ENCODE results near the gene HOXB13. TPM values are rescaled to one million over a fixed set of nuclear protein-coding genes. Genes with fewer than 3 reads are reported as not detected.

Gene HOXB13
- total RNA-seq (2014; rRNA removed; shearing (Covaris generic)) (not detected in 2 replicates), total RNA-seq (2022) (not detected in 2 replicates), Bru-seq, nascent RNA (not detected), BruChase-seq, experiment 1, labeled RNA remaining after a 6-hour chase (not detected), BruChase-seq, experiment 2, labeled RNA remaining after a 2-hour chase (not detected)
- long read RNA-seq, result 0 reads

DNA sequence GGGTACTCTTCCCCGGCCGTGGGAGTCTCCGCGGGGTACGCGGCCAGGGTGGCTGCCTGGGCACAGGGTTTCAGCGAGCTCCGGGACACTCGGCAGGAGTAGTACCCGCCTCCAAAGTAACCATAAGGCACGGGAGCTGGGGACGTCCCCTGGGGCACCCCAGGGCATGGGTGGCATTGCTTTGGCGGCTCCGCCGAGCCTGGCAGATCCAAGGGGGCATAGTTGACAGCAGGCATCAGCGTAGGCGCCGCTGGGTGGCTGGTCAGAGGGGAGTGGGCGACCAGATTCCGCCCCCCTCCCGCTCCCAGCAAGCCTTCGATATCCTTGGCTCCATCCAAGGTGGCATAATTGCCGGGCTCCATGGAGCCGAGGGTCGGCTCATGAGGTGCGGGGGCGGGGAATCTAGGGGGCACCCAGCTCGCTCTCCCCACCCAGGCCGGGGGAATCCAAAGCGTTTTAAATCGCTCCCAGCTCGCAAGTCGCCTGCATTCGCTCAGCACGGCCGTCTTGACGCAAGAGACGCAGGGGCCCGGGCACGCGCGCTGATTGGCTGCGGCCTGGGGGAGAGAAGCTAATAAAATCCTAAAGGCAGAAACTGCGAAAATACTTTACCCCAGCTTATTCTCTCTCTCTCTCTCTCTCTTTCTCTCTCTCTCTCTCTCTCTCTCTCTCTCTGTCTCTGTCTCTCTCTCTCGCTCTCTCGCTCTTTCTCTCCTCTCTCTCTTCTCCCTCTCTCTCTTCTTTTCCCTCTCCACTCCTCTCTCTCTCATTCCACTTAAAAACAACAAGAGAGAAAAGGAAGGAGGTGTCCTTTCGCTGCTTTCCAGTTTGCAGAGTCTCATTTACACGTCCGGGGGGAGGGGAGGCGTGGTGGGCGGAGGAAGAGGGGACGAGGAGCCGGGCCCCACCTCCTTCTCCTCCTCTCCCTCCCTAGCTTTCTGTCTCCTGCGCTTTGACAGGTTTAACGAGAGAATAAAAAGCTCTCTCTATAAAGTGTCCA, at the start of gene HOXB13:
Gene HOXB13, minus strand, starts transcription at position 519 of the 1,000 bp plus-strand sequence. Its CDS starts 157 bp downstream, at position 362.
- no peak for DNase-seq (ENCODE audit: low spot score)
- Histone ChIP-seq H3K9me2 (ENCODE audit: insufficient read depth, low read length) (no peaks in the 10 kb centered on the region), H3K4me3 (ENCODE audit: low read depth, low read length, poor library complexity, severe bottlenecking) (no peak within 1 kb of the TSS), H3K4me1 (ENCODE audit: insufficient read depth, low read length, poor library complexity, severe bottlenecking) (no peaks in the 10 kb centered on the region), H3K4me2 (ENCODE audit: low read length) (no peak within 1 kb of the TSS), H4K20me1 (ENCODE audit: insufficient read depth, low read length) (no peaks in the 10 kb centered on the region), H2AFZ (ENCODE audit: low read length) (no peak within 1 kb of the TSS), H3K9me3 (ENCODE audit: low read length) (no peaks in the 10 kb centered on the region), H3K36me3 (ENCODE audit: insufficient read depth, low read length) (no peaks in the 10 kb centered on the region), H3K27ac (ENCODE audit: low read depth, low read length, poor library complexity, severe bottlenecking) (no peak within 1 kb of the TSS), H3K79me2 (ENCODE audit: insufficient read depth, low read depth, low read length) (no peaks in the 10 kb centered on the region)
- intact Hi-C loops (cut with micrococcal nuclease; ENCODE audit: unreplicated experiment), result loop anchor here (10.0 kb wide), 1 partner anchor 76 kb away; no protein-coding TSS in a partner anchor
- CTCF ChIA-PET (ENCODE audit: unreplicated experiment), result interaction anchor here (0.6 kb wide), 1 partner anchor 9 kb away, joined by 3 read pairs; no protein-coding TSS in a partner anchor
- TF ChIP-seq, protein P1, sequence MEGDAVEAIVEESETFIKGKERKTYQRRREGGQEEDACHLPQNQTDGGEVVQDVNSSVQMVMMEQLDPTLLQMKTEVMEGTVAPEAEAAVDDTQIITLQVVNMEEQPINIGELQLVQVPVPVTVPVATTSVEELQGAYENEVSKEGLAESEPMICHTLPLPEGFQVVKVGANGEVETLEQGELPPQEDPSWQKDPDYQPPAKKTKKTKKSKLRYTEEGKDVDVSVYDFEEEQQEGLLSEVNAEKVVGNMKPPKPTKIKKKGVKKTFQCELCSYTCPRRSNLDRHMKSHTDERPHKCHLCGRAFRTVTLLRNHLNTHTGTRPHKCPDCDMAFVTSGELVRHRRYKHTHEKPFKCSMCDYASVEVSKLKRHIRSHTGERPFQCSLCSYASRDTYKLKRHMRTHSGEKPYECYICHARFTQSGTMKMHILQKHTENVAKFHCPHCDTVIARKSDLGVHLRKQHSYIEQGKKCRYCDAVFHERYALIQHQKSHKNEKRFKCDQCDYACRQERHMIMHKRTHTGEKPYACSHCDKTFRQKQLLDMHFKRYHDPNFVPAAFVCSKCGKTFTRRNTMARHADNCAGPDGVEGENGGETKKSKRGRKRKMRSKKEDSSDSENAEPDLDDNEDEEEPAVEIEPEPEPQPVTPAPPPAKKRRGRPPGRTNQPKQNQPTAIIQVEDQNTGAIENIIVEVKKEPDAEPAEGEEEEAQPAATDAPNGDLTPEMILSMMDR (conservative IDR thresholded peaks at IDR 0.05; ENCODE audit: low read length), result no peak
- no peak for TF ChIP-seq EZH2phosphoT487 (IDR thresholded peaks at IDR 0.05; ENCODE audit: borderline replicate concordance, low read depth, low read length)
- POLR2A ChIA-PET, result interaction anchor here (0.6 kb wide), 1 partner anchor 495 kb away, joined by 3 read pairs; no protein-coding TSS in a partner anchor
- BruUV-seq (replicated peaks), result no TSS peak

DNA sequence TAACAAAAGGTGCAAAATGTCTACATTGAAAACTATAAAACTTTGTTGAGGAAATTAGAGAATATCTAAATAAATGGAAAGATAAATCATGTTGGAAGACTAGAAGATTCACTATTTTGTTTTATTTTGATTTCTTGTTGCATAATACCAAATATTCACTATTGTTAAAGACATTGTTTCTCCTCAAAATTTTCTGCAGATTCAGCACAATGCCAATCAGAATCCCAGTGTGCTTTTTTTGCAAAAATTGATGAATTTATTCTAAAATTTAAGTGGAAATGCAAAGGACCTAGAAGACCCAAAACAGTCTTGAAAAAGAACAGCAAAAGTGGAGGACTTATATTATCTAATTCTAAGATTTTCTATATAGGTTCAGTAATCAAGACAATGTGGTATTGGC, 48.1 kb upstream of the HOXB13 start:
- H3K4me3 ChIP-seq (ENCODE audit: low read depth, low read length, poor library complexity, severe bottlenecking), result no peak overlapping the region
- TF ChIP-seq, protein P1 (conservative IDR thresholded peaks at IDR 0.05; ENCODE audit: low read length), result no peak
- TF ChIP-seq EZH2phosphoT487 (IDR thresholded peaks at IDR 0.05; ENCODE audit: borderline replicate concordance, low read depth, low read length), result no peak
- DNase-seq (ENCODE audit: low spot score), result no peak

More for the DNA sequence above, 48.1 kb upstream of the HOXB13 start:
- CTCF ChIA-PET (ENCODE audit: unreplicated experiment), result no interaction called here
- Histone ChIP-seq H3K9me2 (ENCODE audit: insufficient read depth, low read length) (no peaks in the 10 kb centered on the region), H3K9me3 (ENCODE audit: low read length) (no peaks in the 10 kb centered on the region), H4K20me1 (ENCODE audit: insufficient read depth, low read length) (no peaks in the 10 kb centered on the region), H3K27ac (ENCODE audit: low read depth, low read length, poor library complexity, severe bottlenecking) (no peak overlapping the region), H3K36me3 (ENCODE audit: insufficient read depth, low read length) (no peaks in the 10 kb centered on the region), H3K79me2 (ENCODE audit: insufficient read depth, low read depth, low read length) (no peaks in the 10 kb centered on the region), H3K4me2 (ENCODE audit: low read length) (no peak overlapping the region), H2AFZ (ENCODE audit: low read length) (no peak overlapping the region), H3K4me1 (ENCODE audit: insufficient read depth, low read length, poor library complexity, severe bottlenecking) (no peaks in the 10 kb centered on the region)
- intact Hi-C loops (cut with micrococcal nuclease; ENCODE audit: unreplicated experiment), result no loop called here
- no TSS peak for BruUV-seq (replicated peaks)
- POLR2A ChIA-PET, result no interaction called here
